Activated CD4-positive, alpha-beta T cell treated with anti-CD3 and anti-CD28 coated beads, Interleukin-2, amount 10 ng/mL, durations not matched to agents 24 days and 14 days (primary cell): ENCODE measurements around the gene ZNF222. TPM values are rescaled to one million over a fixed set of nuclear protein-coding genes. Genes with fewer than 3 reads are reported as not detected.

Source experiments
- DNase-seq: peaks from one replicate; pipeline ENCODE4 v3.0.0; 2022
- H3K27ac Mint-ChIP-seq: one replicate; pipeline ENCODE4 v1.8.0; 2022; ENCODE audit warnings: mild to moderate bottlenecking, mixed read lengths
- H3K27me3 Mint-ChIP-seq: one replicate; pipeline ENCODE4 v1.8.0; 2022; ENCODE audit warnings: mixed read lengths
- H3K36me3 Mint-ChIP-seq: one replicate; pipeline ENCODE4 v1.8.0; 2022; ENCODE audit warnings: low read depth, mild to moderate bottlenecking, mixed read lengths
- H3K4me1 Mint-ChIP-seq: one replicate; pipeline ENCODE4 v1.8.0; 2021; ENCODE audit warnings: mixed read lengths
- H3K4me3 Mint-ChIP-seq: one replicate; pipeline ENCODE4 v1.8.0; 2022; ENCODE audit warnings: mild to moderate bottlenecking, moderate library complexity, mixed read lengths
- H3K9me3 Mint-ChIP-seq: one replicate; pipeline ENCODE4 v1.8.0; 2021; ENCODE audit warnings: mixed read lengths
- intact Hi-C: fragments of 100-400 bp; cut with micrococcal nuclease; formaldehyde crosslinking; loops from one replicate; pipeline ENCODE4 v1.15.1; 2023
- total RNA-seq: library from RNA; stranded (reverse); gene quantifications from 2 replicates; pipeline ENCODE4 v1.2.3, GENCODE V29; 2022

ZNF222 gene
- 1.1 and 1.8 TPM in 2 replicates for total RNA-seq

GRCh38 chr19:44025217-44025936, at the start of gene ZNF222:
Gene ZNF222 (plus strand): TSS chr19:44025379. CDS start chr19:44025437, 58 bp downstream.
- peaks cover 50% of the 10 kb centered on the region for H3K36me3 Mint-ChIP-seq
- peaks cover 16% of the 10 kb centered on the region for H3K4me1 Mint-ChIP-seq
- intact Hi-C loops: loop anchor here (1.0 kb wide), 4 partner anchors 23 to 140 kb away; partner anchors contain the start of genes ZNF155, ZNF225, ZNF226 and ZNF230
- H3K4me3 Mint-ChIP-seq: peak within 1 kb of the TSS; percentile 99
- peak; percentile 92 for DNase-seq
- H3K27ac Mint-ChIP-seq: peak within 1 kb of the TSS; percentile 91
- H3K9me3 Mint-ChIP-seq: peaks cover 41% of the 10 kb centered on the region
- H3K27me3 Mint-ChIP-seq: no peaks in the 10 kb centered on the region

- Mint-ChIP-seq H3K4me3 (no peak overlapping the region), H3K27ac (no peak overlapping the region), H3K27me3 (no peaks in the 10 kb centered on the region), H3K4me1 (no peaks in the 10 kb centered on the region), H3K9me3 (peaks cover 29% of the 10 kb centered on the region), H3K36me3 (no peaks in the 10 kb centered on the region)
- intact Hi-C loops: no loop called here
- no peak for DNase-seq
Observed at GRCh38 chr19:43976732-43977131, 48.4 kb upstream of the ZNF222 start.

DNA sequence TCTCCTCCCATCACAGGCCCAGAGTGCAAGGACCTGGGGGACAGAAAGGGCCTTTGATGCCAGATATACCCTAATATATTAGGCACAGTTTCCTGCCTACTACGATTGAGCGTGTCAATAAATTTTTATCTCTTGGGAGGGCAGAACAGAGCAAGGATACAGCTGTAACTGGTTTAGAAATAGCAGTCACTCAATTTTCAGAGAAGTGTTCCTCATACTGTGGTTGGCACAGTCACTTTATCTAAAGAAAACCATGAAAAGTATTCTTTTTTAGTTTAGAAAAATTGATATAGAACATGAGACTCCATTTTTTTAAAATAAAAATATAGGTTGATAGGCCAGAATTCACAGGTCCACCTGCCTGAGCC, 41.7 kb upstream of the ZNF222 start:
- Mint-ChIP-seq H3K4me3 (peak overlapping the region; percentile 77), H3K9me3 (peaks cover 17% of the 10 kb centered on the region), H3K4me1 (peaks cover 8% of the 10 kb centered on the region), H3K36me3 (peaks cover 21% of the 10 kb centered on the region), H3K27me3 (no peaks in the 10 kb centered on the region), H3K27ac (no peak overlapping the region)
- intact Hi-C loops: loop anchor here (5.0 kb wide), 1 partner anchor 46 kb away; the partner anchor contains the start of gene ZNF45
- no peak for DNase-seq

GRCh38 chr19:43983912-43984686, 41.1 kb upstream of the ZNF222 start, which contains the start of gene ZNF155:
Gene ZNF155 (plus strand): TSS chr19:43984188. CDS start chr19:43988544, 4,356 bp downstream.
- H3K4me1 Mint-ChIP-seq: peaks cover 8% of the 10 kb centered on the region
- peak; percentile 91 for DNase-seq
- H3K36me3 Mint-ChIP-seq: peaks cover 26% of the 10 kb centered on the region
- peak within 1 kb of the TSS; percentile 93 for H3K27ac Mint-ChIP-seq
- intact Hi-C loops: loop anchor here (1.0 to 5.0 kb wide), 6 partner anchors 18 to 129 kb away; partner anchors contain the start of genes ZNF221, ZNF222, ZNF224 and ZNF225
- peak within 1 kb of the TSS; percentile 97 for H3K4me3 Mint-ChIP-seq
- peaks cover 23% of the 10 kb centered on the region for H3K9me3 Mint-ChIP-seq
- H3K27me3 Mint-ChIP-seq: no peaks in the 10 kb centered on the region

DNA sequence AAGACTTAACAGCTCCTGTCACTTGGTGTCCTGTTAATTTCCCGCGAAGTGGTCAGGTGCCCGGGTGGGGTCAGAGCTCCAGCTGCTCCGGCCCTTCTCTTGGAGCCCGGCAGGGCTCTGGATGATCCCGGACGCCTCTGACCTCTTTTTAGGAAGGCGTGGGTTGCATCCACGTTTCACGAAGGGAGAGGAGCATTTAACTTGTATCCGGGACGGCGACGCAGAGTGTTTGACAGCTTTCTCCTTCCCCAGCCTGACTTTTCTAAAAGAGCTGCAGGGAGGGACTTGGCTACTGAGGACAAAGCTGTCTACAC, 40.5 kb upstream of the ZNF222 start:
- intact Hi-C loops: loop anchor here (1.0 to 5.0 kb wide), 6 partner anchors 18 to 129 kb away; partner anchors contain the start of genes ZNF221, ZNF222, ZNF224 and ZNF225
- Mint-ChIP-seq H3K27ac (peak overlapping the region; percentile 93), H3K4me3 (peak overlapping the region; percentile 97), H3K9me3 (peaks cover 25% of the 10 kb centered on the region), H3K27me3 (no peaks in the 10 kb centered on the region), H3K36me3 (peaks cover 32% of the 10 kb centered on the region), H3K4me1 (peaks cover 8% of the 10 kb centered on the region)
- DNase-seq: no peak

GRCh38 chr19:43997631-43998290, 27.4 kb upstream of the ZNF222 start:
- intact Hi-C loops: no loop called here
- H3K27me3 Mint-ChIP-seq: no peaks in the 10 kb centered on the region
- peaks cover 59% of the 10 kb centered on the region for H3K36me3 Mint-ChIP-seq
- peaks cover 10% of the 10 kb centered on the region for H3K4me1 Mint-ChIP-seq
- H3K4me3 Mint-ChIP-seq: no peak overlapping the region
- H3K27ac Mint-ChIP-seq: no peak overlapping the region
- DNase-seq: no peak
- peaks cover 43% of the 10 kb centered on the region for H3K9me3 Mint-ChIP-seq

- Mint-ChIP-seq H3K36me3 (peaks cover 42% of the 10 kb centered on the region), H3K9me3 (peaks cover 37% of the 10 kb centered on the region), H3K4me3 (peak overlapping the region; percentile 97), H3K27me3 (no peaks in the 10 kb centered on the region), H3K4me1 (peaks cover 15% of the 10 kb centered on the region), H3K27ac (peak overlapping the region; percentile 96)
- intact Hi-C loops: loop anchor here (1.0 to 10.0 kb wide), 11 partner anchors 18 to 499 kb away; partner anchors contain the start of genes ZNF155, ZNF180, ZNF222 and ZNF224
- DNase-seq: peak; percentile 58
Observed at GRCh38 chr19:44002212-44002565, 23.0 kb upstream of the ZNF222 start.

DNA sequence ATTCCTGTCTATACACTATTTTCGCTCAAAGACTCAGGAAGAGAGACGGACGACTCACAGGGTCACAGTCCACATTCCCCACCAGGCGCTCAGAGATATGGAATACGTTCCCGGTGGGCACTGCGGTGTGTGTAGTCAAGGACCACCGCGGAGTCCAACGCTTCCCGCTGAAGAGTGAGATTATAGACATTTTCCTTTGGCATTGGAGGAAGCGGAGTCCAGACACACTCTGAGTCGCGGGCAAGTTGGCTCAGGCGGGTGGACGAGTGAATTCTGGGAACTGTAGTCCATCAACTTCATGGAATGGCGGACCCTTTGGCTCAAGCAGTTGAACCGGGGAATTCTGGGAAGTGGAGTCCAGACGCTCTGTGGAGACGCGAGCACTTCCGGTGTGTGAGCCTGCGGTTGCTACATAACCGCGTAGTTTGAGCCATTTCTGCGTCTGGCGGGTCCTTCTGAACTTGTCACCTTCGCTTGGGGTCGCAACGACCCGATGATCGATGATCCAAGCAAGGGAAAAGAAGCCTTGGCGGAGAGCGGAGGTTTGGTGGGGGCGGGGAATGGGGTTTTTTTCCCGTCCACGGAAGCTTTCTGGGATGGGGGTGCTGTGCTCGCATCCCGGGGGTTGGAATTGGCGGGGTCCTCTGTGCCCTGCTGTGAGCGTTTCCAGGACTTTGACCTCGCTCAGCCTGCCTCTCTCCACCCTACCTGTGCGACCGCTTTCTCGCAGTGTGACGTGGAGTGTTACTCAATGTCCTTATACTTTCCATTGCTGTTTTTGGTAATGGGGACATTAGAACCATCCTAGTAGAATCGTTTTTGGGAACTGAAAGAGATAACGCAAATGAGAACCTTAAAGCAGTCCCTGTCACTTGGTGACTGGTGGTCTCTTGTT, 22.4 kb upstream of the ZNF222 start, which contains the start of gene ZNF230:
Gene ZNF230, plus strand, starts transcription at position 392 of the 895 bp plus-strand sequence. CDS start 4,122 bp downstream, outside the sequence.
- Mint-ChIP-seq H3K4me3 (peak within 1 kb of the TSS; percentile 97), H3K27ac (peak within 1 kb of the TSS; percentile 96), H3K36me3 (peaks cover 42% of the 10 kb centered on the region), H3K27me3 (no peaks in the 10 kb centered on the region), H3K4me1 (peaks cover 15% of the 10 kb centered on the region), H3K9me3 (peaks cover 40% of the 10 kb centered on the region)
- peak; percentile 95 for DNase-seq
- intact Hi-C loops: loop anchor here (1.0 to 10.0 kb wide), 11 partner anchors 19 to 498 kb away; partner anchors contain the start of genes ZNF155, ZNF180, ZNF222 and ZNF224

- Mint-ChIP-seq H3K27me3 (no peaks in the 10 kb centered on the region), H3K4me3 (peak overlapping the region; percentile 97), H3K4me1 (peaks cover 15% of the 10 kb centered on the region), H3K9me3 (peaks cover 35% of the 10 kb centered on the region), H3K27ac (peak overlapping the region; percentile 96), H3K36me3 (peaks cover 43% of the 10 kb centered on the region)
- DNase-seq: peak; percentile 68
- intact Hi-C loops: loop anchor here (2.0 to 10.0 kb wide), 8 partner anchors 69 to 497 kb away; partner anchors contain the start of genes ZNF180, ZNF224, ZNF225 and ZNF226
Observed at GRCh38 chr19:44003461-44004009, 21.6 kb upstream of the ZNF222 start.

DNA sequence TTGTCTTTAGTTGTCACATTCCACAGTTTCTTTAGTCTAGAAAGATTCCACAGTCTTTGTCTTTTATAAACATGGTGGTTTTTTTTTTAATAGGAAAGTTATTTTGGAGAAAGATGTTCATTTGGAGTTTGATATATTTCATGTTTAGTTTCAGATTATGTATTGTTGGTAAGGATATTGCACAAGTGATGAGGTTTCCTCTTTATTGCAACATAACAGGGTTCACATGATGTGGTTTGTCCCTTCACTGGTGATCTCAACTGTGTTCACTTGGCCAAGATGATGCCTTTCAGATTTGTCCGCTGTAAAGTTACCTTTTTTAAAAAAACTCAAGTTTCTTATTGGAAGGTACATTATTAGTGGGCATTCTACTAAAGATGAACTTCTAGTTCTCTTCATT, 19.2 kb upstream of the ZNF222 start:
- intact Hi-C loops: loop anchor here (10.0 kb wide), 1 partner anchor 299 kb away; the partner anchor contains the start of gene ZNF235
- no peak overlapping the region for H3K4me3 Mint-ChIP-seq
- H3K27ac Mint-ChIP-seq: no peak overlapping the region
- no peaks in the 10 kb centered on the region for H3K27me3 Mint-ChIP-seq
- H3K4me1 Mint-ChIP-seq: peaks cover 15% of the 10 kb centered on the region
- H3K9me3 Mint-ChIP-seq: peaks cover 39% of the 10 kb centered on the region
- H3K36me3 Mint-ChIP-seq: peaks cover 61% of the 10 kb centered on the region
- DNase-seq: no peak

GRCh38 chr19:44007473-44007872, 17.7 kb upstream of the ZNF222 start:
- Mint-ChIP-seq H3K36me3 (peaks cover 67% of the 10 kb centered on the region), H3K27me3 (no peaks in the 10 kb centered on the region), H3K27ac (no peak overlapping the region), H3K9me3 (peaks cover 35% of the 10 kb centered on the region), H3K4me3 (no peak overlapping the region), H3K4me1 (peaks cover 8% of the 10 kb centered on the region)
- DNase-seq: no peak
- intact Hi-C loops: loop anchor here (10.0 kb wide), 1 partner anchor 297 kb away; the partner anchor contains the start of gene ZNF235

- H3K27me3 Mint-ChIP-seq: no peaks in the 10 kb centered on the region
- H3K4me1 Mint-ChIP-seq: no peaks in the 10 kb centered on the region
- H3K9me3 Mint-ChIP-seq: peaks cover 53% of the 10 kb centered on the region
- H3K27ac Mint-ChIP-seq: no peak overlapping the region
- H3K36me3 Mint-ChIP-seq: peaks cover 67% of the 10 kb centered on the region
- H3K4me3 Mint-ChIP-seq: no peak overlapping the region
- DNase-seq: no peak
- intact Hi-C loops: no loop called here
Observed at GRCh38 chr19:44010468-44010867, 14.7 kb upstream of the ZNF222 start.
